ENCODE measurements around the gene KAZALD1. TPM values are rescaled to one million over a fixed set of nuclear protein-coding genes. Genes with fewer than 3 reads are reported as not detected.

The KAZALD1 gene
- total RNA-seq, 1 donor = 5.9 TPM

- DNase-seq (ENCODE audit: low read depth in 2 of 3, low spot score in 2 of 3) = no peak
These were observed 3.8 kb downstream of the KAZALD1 start for GRCh38 chr10:101065481-101066145.

GRCh38 chr10:101066146-101066895 lies 4.5 kb downstream of the KAZALD1 start:
- DNase-seq (ENCODE audit: low read depth in 2 of 3, low spot score in 2 of 3) = peak in 2 of 3 donors; percentile 66 to 67

GRCh38 chr10:101066896-101067355 lies 5.1 kb downstream of the KAZALD1 start:
- DNase-seq (ENCODE audit: low read depth in 2 of 3, low spot score in 2 of 3) = no peak

- peak; percentile 53 to 79 (median 69) for DNase-seq (ENCODE audit: low read depth in 2 of 3, low spot score in 2 of 3)
These were observed 5.7 kb downstream of the KAZALD1 start for GRCh38 chr10:101067356-101068083.

GRCh38 chr10:101069441-101069840 lies 7.7 kb downstream of the KAZALD1 start:
- DNase-seq (ENCODE audit: low read depth in 2 of 3, low spot score in 2 of 3) = no peak

GRCh38 chr10:101070098-101070497 lies 8.3 kb downstream of the KAZALD1 start:
- DNase-seq (ENCODE audit: low read depth in 2 of 3, low spot score in 2 of 3) = no peak

- peak in 2 of 3 donors; percentile 70 to 82 for DNase-seq (ENCODE audit: low read depth in 2 of 3, low spot score in 2 of 3)
These were observed 9.6 kb downstream of the KAZALD1 start for GRCh38 chr10:101071267-101071884.

GRCh38 chr10:101071885-101072433 lies 10.2 kb downstream of the KAZALD1 start:
- DNase-seq (ENCODE audit: low read depth in 2 of 3, low spot score in 2 of 3) = no peak

GRCh38 chr10:101072923-101073322 lies 11.1 kb downstream of the KAZALD1 start:
- no peak for DNase-seq (ENCODE audit: low read depth in 2 of 3, low spot score in 2 of 3)

GRCh38 chr10:101073631-101074030 lies 11.8 kb downstream of the KAZALD1 start:
- no peak for DNase-seq (ENCODE audit: low read depth in 2 of 3, low spot score in 2 of 3)

- no peak for DNase-seq (ENCODE audit: low read depth in 2 of 3, low spot score in 2 of 3)
These were observed 14.0 kb downstream of the KAZALD1 start for GRCh38 chr10:101075775-101076174.

GRCh38 chr10:101076630-101077029 lies 14.8 kb downstream of the KAZALD1 start:
- DNase-seq (ENCODE audit: low read depth in 2 of 3, low spot score in 2 of 3) = no peak

- DNase-seq (ENCODE audit: low read depth in 2 of 3, low spot score in 2 of 3) = no peak
These were observed 18.1 kb downstream of the KAZALD1 start for GRCh38 chr10:101079874-101080273.

GRCh38 chr10:101080933-101081931 lies 19.4 kb downstream of the KAZALD1 start:
- DNase-seq (ENCODE audit: low read depth in 2 of 3, low spot score in 2 of 3) = peak in 1 of 3 donors; percentile 28

GRCh38 chr10:101085846-101086245 lies 24.1 kb downstream of the KAZALD1 start:
- DNase-seq (ENCODE audit: low read depth in 2 of 3, low spot score in 2 of 3) = no peak

GRCh38 chr10:101087376-101087775 lies 25.6 kb downstream of the KAZALD1 start:
- DNase-seq (ENCODE audit: low read depth in 2 of 3, low spot score in 2 of 3) = no peak

- no peak for DNase-seq (ENCODE audit: low read depth in 2 of 3, low spot score in 2 of 3)
These were observed 26.2 kb downstream of the KAZALD1 start for GRCh38 chr10:101087965-101088364.

GRCh38 chr10:101089520-101090299 lies 27.9 kb downstream of the KAZALD1 start:
- DNase-seq (ENCODE audit: low read depth in 2 of 3, low spot score in 2 of 3) = no peak

GRCh38 chr10:101090597-101090996 lies 28.8 kb downstream of the KAZALD1 start:
- DNase-seq (ENCODE audit: low read depth in 2 of 3, low spot score in 2 of 3) = no peak

Data from hematopoietic multipotent progenitor cell (in vitro differentiated cells).